HepG2 (cell line): ENCODE measurements around the gene CAMK1G. TPM values are rescaled to one million over a fixed set of nuclear protein-coding genes. Genes with fewer than 3 reads are reported as not detected.

Source experiments
- ATAC-seq: fragments of 200-7000 bp; cut with Tn5 transposase; 3 replicates; pipeline ENCODE4 v1.9.1; 2020; ENCODE audit warnings: mild to moderate bottlenecking, moderate library complexity
- BruUV-seq: library from RNA; stranded (reverse); fragments of 400-500 nt; replicated peaks from 2 replicates; lab custom pipeline; 2021; lab: Mats Ljungman, UMichigan
- CTCF ChIA-PET: fragments of 300-600 bp; formaldehyde crosslinking; extraction: SDS; loops from one replicate; lab custom pipeline; 2021; ENCODE audit warnings: low total read pairs, inconsistent platforms, low intra/inter-chr PET ratio; lab: Yijun Ruan, JAX
- POLR2A ChIA-PET: fragments of 350-600 bp; sonication (Branson Sonifier 250); formaldehyde crosslinking; loops from one replicate; lab custom pipeline; 2020; ENCODE audit warnings: antibody characterized with exemption, inconsistent platforms; lab: Yijun Ruan, JAX
- DNase-seq: peaks from one replicate; pipeline ENCODE4 v3.0.0-alpha.2; 2015; ENCODE audit warnings: low spot score
- FAIRE-seq: peaks from 3 replicates; lab custom pipeline; 2011; peaks lifted over from hg19 to GRCh38; lab: Jason Lieb, UNC
- H2AFZ ChIP-seq: one replicate; pipeline ENCODE4 v1.6.1; 2011; ENCODE audit warnings: low read length, inconsistent platforms
- H3K27ac ChIP-seq: fragments of 300-600 bp; 3 replicates; pipeline ENCODE4 v1.8.0; 2011; ENCODE audit warnings: mixed run types, mild to moderate bottlenecking, mixed read lengths, low read length, inconsistent platforms; ENCODE audit not compliant: insufficient read depth; ENCODE audit errors: extremely low read length
- H3K27me3 ChIP-seq, 2 experiments: fragments of 200-600 bp in 1 of 2; 2 replicates in 1 of 2; 3 replicates in 1 of 2; pipeline versions ENCODE4 v1.6.0 to v1.8.0; 2011; ENCODE audit warnings: low read length in 2 of 2, mild to moderate bottlenecking in 2 of 2, moderate library complexity in 2 of 2, inconsistent platforms in 1 of 2; ENCODE audit not compliant: insufficient read depth in 2 of 2, control insufficient read depth in 1 of 2
- H3K36me3 ChIP-seq, 2 experiments: fragments of 200-600 bp in 1 of 2; replicated peaks in 1 of 2; 2 replicates in 1 of 2; 3 replicates in 1 of 2; pipeline versions ENCODE4 v1.5.1 to v1.8.0; 2011; ENCODE audit warnings: low read length in 2 of 2, inconsistent platforms in 1 of 2; ENCODE audit not compliant: insufficient read depth in 2 of 2, control insufficient read depth in 1 of 2
- H3K4me1 ChIP-seq: 2 replicates; pipeline ENCODE4 v1.5.1; 2012; ENCODE audit warnings: low read length, inconsistent platforms; ENCODE audit not compliant: insufficient read depth
- H3K4me2 ChIP-seq: 2 replicates; pipeline ENCODE4 v1.6.0; 2011; ENCODE audit warnings: low read depth, low read length, inconsistent platforms
- H3K4me3 ChIP-seq, 3 experiments: fragments of 200-600 bp in 1 of 3; sonication (generic), shearing (Covaris generic) in 1 of 3; replicated peaks in 1 of 3; 2 replicates each; pipeline ENCODE4 v1.5.1; 2011 to 2016; ENCODE audit warnings: low read length in 3 of 3, inconsistent platforms in 2 of 3, low read depth in 2 of 3, mild to moderate bottlenecking in 2 of 3, control low read depth in 1 of 3, mixed read lengths in 1 of 3; ENCODE audit not compliant: insufficient read depth in 1 of 3
- H3K79me2 ChIP-seq: one replicate; pipeline ENCODE4 v1.6.1; 2011; ENCODE audit warnings: low read length, inconsistent platforms; ENCODE audit not compliant: insufficient read depth
- H3K9ac ChIP-seq: 2 replicates; pipeline ENCODE4 v1.6.0; 2011; ENCODE audit warnings: mild to moderate bottlenecking, low read depth, low read length, inconsistent platforms; ENCODE audit not compliant: insufficient read depth
- H3K9me3 ChIP-seq: 2 replicates; pipeline ENCODE4 v1.5.1; 2012; ENCODE audit warnings: mild to moderate bottlenecking, low read length
- H4K20me1 ChIP-seq: 2 replicates; pipeline ENCODE4 v1.6.0; 2011; ENCODE audit warnings: inconsistent platforms, mild to moderate bottlenecking, low read length, moderate library complexity; ENCODE audit not compliant: insufficient read depth
- ATF4 ChIP-seq, 2 experiments: fragments of 450-650 bp in 1 of 2; sonication (generic) in 1 of 2; formaldehyde crosslinking; IDR thresholded peaks; 2 replicates each; pipeline versions ENCODE4 v1.5.0 to v1.8.0; 2020 to 2022; ENCODE audit warnings: mild to moderate bottlenecking in 1 of 2, missing genetic modification reagents in 1 of 2
- ATF7-NPFF ChIP-seq: sonication (generic); formaldehyde crosslinking; IDR thresholded peaks from 2 replicates; pipeline ENCODE4 v1.8.1; 2023; ENCODE audit warnings: mild to moderate bottlenecking, low read depth, missing genetic modification reagents, moderate library complexity
- BRF2 ChIP-seq: sonication (generic); formaldehyde crosslinking; IDR thresholded peaks from 2 replicates; pipeline ENCODE4 v1.8.1; 2022; ENCODE audit warnings: mild to moderate bottlenecking, missing genetic modification reagents
- FOXK1 ChIP-seq: sonication (generic); formaldehyde crosslinking; IDR thresholded peaks from 2 replicates; pipeline ENCODE4 v1.4.0; 2020; ENCODE audit warnings: low read depth, missing genetic modification reagents, borderline replicate concordance
- JUN ChIP-seq: sonication (generic); formaldehyde crosslinking; IDR thresholded peaks from 2 replicates; pipeline ENCODE4 v1.4.0; 2020; ENCODE audit warnings: mild to moderate bottlenecking, missing genetic modification reagents
- NBN ChIP-seq: fragments of 450-650 bp; conservative IDR thresholded peaks from 2 replicates; pipeline ENCODE4 v1.6.1; 2017
- PITX1 ChIP-seq: sonication (generic); formaldehyde crosslinking; IDR thresholded peaks from 2 replicates; pipeline ENCODE4 v1.5.1; 2020; ENCODE audit warnings: mild to moderate bottlenecking, missing genetic modification reagents
- SALL1 ChIP-seq: sonication (generic); formaldehyde crosslinking; IDR thresholded peaks from 2 replicates; pipeline ENCODE4 v1.8.0; 2022; ENCODE audit warnings: mild to moderate bottlenecking, missing genetic modification reagents
- SIX1 ChIP-seq: sonication (generic); formaldehyde crosslinking; IDR thresholded peaks from 2 replicates; pipeline ENCODE4 v1.4.0; 2020; ENCODE audit warnings: missing genetic modification reagents, borderline replicate concordance
- TEAD3 ChIP-seq: optimal IDR thresholded peaks from 2 replicates; pipeline ENCODE3; 2016; ENCODE audit warnings: borderline replicate concordance
- ZBTB10 ChIP-seq: sonication (generic); formaldehyde crosslinking; IDR thresholded peaks from 2 replicates; pipeline ENCODE4 v1.4.0; 2020; ENCODE audit warnings: missing genetic modification reagents, borderline replicate concordance
- ZFP36L2 ChIP-seq: sonication (generic); formaldehyde crosslinking; IDR thresholded peaks from 2 replicates; pipeline ENCODE4 v1.4.0; 2020; ENCODE audit warnings: missing genetic modification reagents
- ZNF124 ChIP-seq: sonication (generic); formaldehyde crosslinking; IDR thresholded peaks from 2 replicates; pipeline ENCODE4 v1.4.0; 2020; ENCODE audit warnings: missing genetic modification reagents
- ZNF30 ChIP-seq: sonication (generic); formaldehyde crosslinking; IDR thresholded peaks from 2 replicates; pipeline ENCODE4 v1.5.0; 2020; ENCODE audit warnings: mild to moderate bottlenecking, missing genetic modification reagents
- ZNF75D ChIP-seq: sonication (generic); formaldehyde crosslinking; IDR thresholded peaks from 2 replicates; pipeline ENCODE4 v1.8.1; 2023; ENCODE audit warnings: missing genetic modification reagents, mild to moderate bottlenecking, borderline replicate concordance
- ZNF777 ChIP-seq: sonication (generic); formaldehyde crosslinking; IDR thresholded peaks from 2 replicates; pipeline ENCODE4 v1.4.0; 2020; ENCODE audit warnings: missing genetic modification reagents
- ZNF784 ChIP-seq: sonication (generic); formaldehyde crosslinking; IDR thresholded peaks from 2 replicates; pipeline ENCODE4 v1.5.1; 2020; ENCODE audit warnings: missing genetic modification reagents, mild to moderate bottlenecking, borderline replicate concordance
- ZNF800 ChIP-seq: sonication (generic); formaldehyde crosslinking; IDR thresholded peaks from 2 replicates; pipeline ENCODE4 v1.4.0; 2020; ENCODE audit warnings: missing genetic modification reagents
- whole genome bisulfite sequencing: methylation state at CpG from one replicate; pipeline ENCODE4 v1.1.6; 2017; ENCODE audit warnings: low lambda C conversion rate; 5-methylcytosine and 5-hydroxymethylcytosine counted together
- in situ Hi-C: cut with HindIII; loops from 2 replicates; pipeline ENCODE4 v1.10.0; 2017; ENCODE audit warnings: low pct_unique_long_range_greater_than_20kb; ENCODE audit not compliant: extremely low pct_ligation_motif_present
- intact Hi-C: fragments of 100-400 bp; cut with micrococcal nuclease; formaldehyde crosslinking; loops from one replicate; pipeline ENCODE4 v1.10.0; 2022; ENCODE audit not compliant: unreplicated experiment
- polyA plus RNA-seq, 8 experiments: library from polyadenylated mRNA; depleted of rRNA in 3 of 8; stranded (reverse) in 7 of 8; unstranded in 1 of 8; fragments of >200 nt; fragmentation: Illumina TruSeq in 4 of 8; extraction: Trizol in 4 of 8; gene quantifications; 2 replicates each; pipeline versions ENCODE4 v1.2.1 to v1.2.3, GENCODE V29; 2011 to 2016; ENCODE audit warnings: low read depth in 4 of 8, missing spikeins in 1 of 8, mixed read lengths in 1 of 8; ENCODE audit not compliant: insufficient read depth in 1 of 8
- total RNA-seq, 5 experiments: library from RNA; depleted of rRNA; stranded (reverse); fragments of >200 nt; fragmentation: Illumina TruSeq; extraction: Trizol; gene quantifications; 2 replicates each; pipeline ENCODE4 v1.2.3, GENCODE V29; 2016; ENCODE audit warnings: low read depth in 1 of 5

Gene CAMK1G
- total and polyA plus RNA-seq, 2 of the 13 experiments (the other 11 are each of a cell fraction or from before 2014, with no cell fraction given) = not detected

- Histone ChIP-seq H3K4me2 (no peak overlapping the region), H3K27me3 (no peaks in the 10 kb centered on the region), H3K79me2 (no peaks in the 10 kb centered on the region), H3K4me1 (peaks cover 9% of the 10 kb centered on the region), H3K36me3 (no peaks in the 10 kb centered on the region), H3K27ac (no peak overlapping the region), H4K20me1 (no peaks in the 10 kb centered on the region), H2AFZ (no peak overlapping the region), H3K9ac (no peak overlapping the region), H3K9me3 (no peaks in the 10 kb centered on the region), H3K4me3 (no peak overlapping the region)
- CTCF ChIA-PET = no interaction called here
- no peak for DNase-seq
- no peak for FAIRE-seq
- ATAC-seq = no peak
- intact Hi-C loops = no loop called here
- BruUV-seq = no TSS peak
- TF ChIP-seq PITX1 (CRISPR knock-in tag) = no peak
- TF ChIP-seq ZNF784 (CRISPR knock-in tag) = no peak
- TF ChIP-seq ZFP36L2 (CRISPR knock-in tag) = no peak
- TF ChIP-seq TEAD3 (CRISPR knock-in tag) = no peak
- no peak for TF ChIP-seq ZBTB10 (CRISPR knock-in tag)
- TF ChIP-seq SALL1 (CRISPR knock-in tag) = no peak
- no peak for TF ChIP-seq ZNF777 (CRISPR knock-in tag)
- no peak for TF ChIP-seq ATF4 (CRISPR knock-in tag; IDR thresholded peaks at IDR 0.05)
- TF ChIP-seq ZNF124 (CRISPR knock-in tag) = no peak
- TF ChIP-seq ZNF75D (CRISPR knock-in tag) = no peak
- TF ChIP-seq BRF2 (CRISPR knock-in tag) = no peak
- no peak for TF ChIP-seq ZNF30 (CRISPR knock-in tag)
- TF ChIP-seq NBN = no peak
- TF ChIP-seq FOXK1 = no peak
- TF ChIP-seq SIX1 (CRISPR knock-in tag) = no peak
- TF ChIP-seq JUN (CRISPR knock-in tag) = no peak
- no peak for TF ChIP-seq ATF7-NPFF (CRISPR knock-in tag)
- no peak for TF ChIP-seq ZNF800 (CRISPR knock-in tag)
- TF ChIP-seq, all 625 proteins: peak for 0
- POLR2A ChIA-PET = no interaction called here
- in situ Hi-C loops = no loop called here
- WGBS = 45% methylated on average over 5 of the region's 6 CpGs
Measured at GRCh38 chr1:209618756-209619420, 35.4 kb downstream of the CAMK1G start.
